ENCODE results near the gene TDRD12.
"Not testable (repeated sequence)": the region's sequence is repeated elsewhere in the genome, so short reads cannot be mapped to it uniquely, and the experiment has no call there.

Gene TDRD12

DNA sequence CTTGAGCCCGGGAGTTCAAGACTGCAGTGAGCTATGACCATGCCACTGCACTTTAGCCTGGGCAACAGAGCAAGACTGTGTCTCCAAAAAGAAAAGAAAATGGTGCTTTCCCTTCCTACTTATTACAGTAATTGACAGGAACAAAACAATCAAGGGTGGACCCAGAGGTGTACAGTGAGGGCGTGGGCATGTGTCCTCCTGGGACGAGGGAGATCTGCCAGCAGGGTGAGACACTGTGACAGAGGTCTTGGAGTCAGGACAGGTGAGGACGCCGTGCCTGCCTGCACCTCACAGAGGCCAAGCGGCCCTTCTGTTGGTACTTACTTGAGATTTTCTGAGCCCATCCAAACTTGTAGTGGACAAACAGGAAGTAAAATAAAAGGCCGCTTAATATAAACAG, 113.3 kb downstream of the TDRD12 start:
- not testable (repeated sequence) for DNase-seq

DNA sequence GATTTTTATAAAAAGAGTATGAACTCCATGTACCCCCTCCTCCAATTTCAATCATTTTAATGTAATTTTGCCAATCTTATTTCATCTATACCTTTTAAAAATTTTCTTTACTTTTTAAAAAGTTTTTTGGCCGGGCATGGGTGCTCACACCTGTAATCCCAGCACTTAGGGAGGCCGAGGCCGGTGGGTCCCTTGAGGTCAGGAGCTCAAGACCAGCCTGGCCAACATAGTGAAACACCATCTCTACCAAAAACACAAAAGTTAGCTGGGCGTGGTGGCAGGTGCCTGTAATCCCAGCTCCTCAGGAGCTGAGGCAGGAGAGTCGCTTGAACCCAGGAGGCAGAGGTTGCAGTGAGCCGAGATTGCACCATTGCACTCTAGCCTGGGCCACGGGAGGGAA, 113.8 kb downstream of the TDRD12 start:
- DNase-seq, result not testable (repeated sequence)

DNA sequence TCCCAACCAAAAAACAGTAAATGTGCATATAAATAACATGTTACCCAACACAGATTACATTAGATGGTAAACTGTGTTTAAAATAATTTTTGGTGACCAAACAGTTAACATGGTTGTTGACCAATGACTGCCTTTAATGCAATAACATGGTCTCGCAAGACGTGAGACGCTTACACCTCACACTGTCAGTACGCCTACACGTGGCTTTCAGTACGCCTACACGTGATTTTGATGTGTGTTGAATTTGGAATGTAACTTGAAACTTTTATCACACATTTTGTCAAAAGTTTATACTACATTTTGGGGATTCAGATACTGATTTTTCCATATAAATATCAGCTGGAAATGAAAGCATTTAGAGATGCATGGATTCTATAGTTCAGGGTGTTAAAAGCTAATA, 118.0 kb downstream of the TDRD12 start:
- DNase-seq, result no peak

DNA sequence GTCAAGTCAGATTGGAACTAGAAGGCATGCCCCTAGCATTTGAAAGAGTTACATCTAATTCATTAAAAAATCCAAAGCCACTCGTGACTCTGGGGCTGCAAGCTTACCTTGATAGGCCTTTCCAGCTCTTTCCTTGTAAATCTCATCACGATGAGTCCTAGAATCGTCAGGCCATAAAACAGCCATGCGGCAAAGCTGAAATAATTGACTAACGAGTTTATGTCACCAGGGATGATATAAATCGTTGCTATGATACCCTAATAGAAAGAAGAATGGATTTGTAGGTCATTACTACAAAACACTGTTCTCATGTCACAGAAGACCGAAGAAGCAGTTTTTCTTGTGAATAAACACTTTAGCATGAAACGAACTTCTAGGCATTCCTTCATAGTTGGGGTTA, 122.5 kb downstream of the TDRD12 start:
- no peak for DNase-seq

GRCh38 chr19:32843716-32844245, 124.2 kb downstream of the TDRD12 start:
- DNase-seq, result no peak

DNA sequence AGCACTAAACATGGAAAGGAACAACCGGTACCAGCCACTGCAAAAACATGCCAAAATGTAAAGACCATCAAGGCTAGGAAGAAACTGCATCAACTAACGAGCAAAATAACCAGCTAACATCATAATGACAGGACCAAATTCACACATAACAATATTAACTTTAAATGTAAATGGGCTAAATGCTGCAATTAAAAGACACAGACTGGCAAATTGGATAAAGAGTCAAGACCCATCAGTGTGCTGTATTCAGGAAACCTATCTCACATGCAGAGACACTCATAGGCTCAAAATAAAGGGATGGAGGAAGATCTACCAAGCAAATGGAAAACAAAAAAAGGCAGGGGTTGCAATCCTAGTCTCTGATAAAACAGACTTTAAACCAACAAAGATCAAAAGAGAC, 128.5 kb downstream of the TDRD12 start:
- DNase-seq, result not testable (repeated sequence)

DNA sequence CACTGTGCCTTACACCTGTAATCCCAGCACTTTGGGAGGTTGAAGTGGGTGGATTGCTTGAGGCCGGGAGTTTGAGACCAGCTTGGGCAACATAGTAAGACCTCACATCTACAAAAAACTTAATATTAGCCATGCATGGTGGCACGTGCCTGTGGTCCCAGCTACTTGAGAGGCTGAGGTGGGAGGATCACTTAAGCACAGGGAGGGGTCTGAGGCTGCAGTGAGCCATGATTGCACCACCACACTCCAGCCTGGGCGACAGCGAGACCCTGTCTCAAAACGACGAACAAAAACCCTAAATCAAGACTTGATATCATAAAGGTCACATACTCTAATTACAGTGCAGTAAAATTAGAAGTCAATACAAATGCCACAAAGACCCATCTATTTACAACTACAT, 132.6 kb downstream of the TDRD12 start:
- DNase-seq, result no peak

DNA sequence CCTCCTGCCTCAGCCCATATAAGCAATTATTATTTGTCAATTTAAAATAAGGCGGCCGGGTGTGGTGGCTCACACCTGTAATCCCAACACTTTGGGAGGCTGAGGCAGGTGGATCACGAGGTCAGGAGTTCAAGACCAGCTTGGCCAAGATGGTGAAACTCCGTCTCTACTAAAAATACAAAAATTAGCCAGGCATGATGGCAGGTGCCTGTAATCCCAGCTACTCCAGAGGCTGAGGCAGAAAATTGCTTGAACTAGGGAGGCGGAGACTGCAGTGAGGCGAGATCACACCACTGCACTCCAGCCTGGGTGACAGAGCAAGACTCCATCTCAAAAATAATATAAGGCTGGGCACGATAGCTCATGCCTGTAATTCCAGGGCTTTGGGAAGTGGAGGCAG, 137.3 kb downstream of the TDRD12 start:
- not testable (repeated sequence) for DNase-seq

- DNase-seq, result no peak
Observed at GRCh38 chr19:32857584-32857983, 138.0 kb downstream of the TDRD12 start.

- no peak for DNase-seq
Observed at GRCh38 chr19:32858155-32858554, 138.6 kb downstream of the TDRD12 start.

GRCh38 chr19:32858559-32858958, 139.0 kb downstream of the TDRD12 start:
- DNase-seq, result no peak

DNA sequence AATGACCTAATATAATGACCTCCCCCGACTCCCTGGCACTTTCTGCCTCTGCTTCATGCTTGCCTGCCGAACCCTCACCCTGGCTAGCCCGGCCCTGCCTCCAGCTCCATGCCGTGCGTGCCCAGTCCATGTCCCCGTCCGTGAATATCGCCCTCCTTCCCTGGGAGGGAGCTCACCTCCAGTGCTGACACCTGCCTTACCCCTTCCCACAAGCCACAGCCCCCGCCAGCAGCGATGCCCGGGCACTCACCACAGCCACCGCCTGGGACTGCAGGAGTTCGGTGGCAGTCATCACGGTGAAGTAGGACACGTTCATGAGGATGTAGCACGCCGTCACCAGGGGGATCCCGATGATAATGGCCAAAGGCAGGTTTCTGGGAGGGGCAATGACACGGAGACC, 140.0 kb downstream of the TDRD12 start:
- no peak for DNase-seq

DNA sequence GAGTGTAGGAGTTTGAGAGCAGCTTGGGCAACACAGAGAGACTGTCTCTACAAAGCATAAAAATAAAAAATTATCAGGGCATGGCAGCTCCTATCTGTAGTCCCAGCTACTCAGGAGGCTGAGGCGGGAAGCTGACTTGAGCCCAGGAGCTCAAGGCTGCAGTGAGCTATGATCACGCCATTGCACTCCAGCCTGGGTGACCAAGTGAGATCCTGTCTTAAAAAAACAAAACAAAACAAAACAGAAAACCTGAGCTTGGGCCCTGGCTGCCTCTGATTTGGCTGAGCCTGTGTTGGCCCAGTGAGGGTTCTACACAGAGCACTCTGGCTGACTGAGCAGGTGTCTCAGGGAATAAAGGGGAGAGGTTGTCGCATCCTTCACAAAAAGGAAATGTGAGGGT, 142.0 kb downstream of the TDRD12 start:
- no peak for DNase-seq

- DNase-seq, result no peak
Observed at GRCh38 chr19:32862173-32862572, 142.6 kb downstream of the TDRD12 start.

GRCh38 chr19:32862741-32863140, 143.2 kb downstream of the TDRD12 start:
- DNase-seq, result no peak

DNA sequence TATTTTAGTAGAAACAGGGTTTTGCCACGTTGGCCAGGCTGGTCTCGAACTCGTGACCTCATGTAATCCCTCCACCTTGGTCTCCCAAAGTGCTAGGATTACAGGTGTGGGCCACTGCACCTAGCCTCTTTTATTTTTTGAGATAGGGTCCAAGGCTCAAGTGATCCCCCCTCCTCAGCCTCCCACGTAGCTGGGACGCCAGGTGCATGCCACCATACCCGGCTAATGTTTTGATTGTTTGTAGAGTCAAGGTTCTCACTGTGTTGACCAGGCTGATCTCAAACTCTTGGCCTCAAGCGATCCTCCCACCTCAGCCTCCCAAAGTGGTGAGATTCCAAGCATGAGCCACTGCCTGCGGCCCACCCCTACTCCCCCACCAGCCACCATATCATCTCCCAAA, 143.7 kb downstream of the TDRD12 start:
- DNase-seq, result no peak

DNA sequence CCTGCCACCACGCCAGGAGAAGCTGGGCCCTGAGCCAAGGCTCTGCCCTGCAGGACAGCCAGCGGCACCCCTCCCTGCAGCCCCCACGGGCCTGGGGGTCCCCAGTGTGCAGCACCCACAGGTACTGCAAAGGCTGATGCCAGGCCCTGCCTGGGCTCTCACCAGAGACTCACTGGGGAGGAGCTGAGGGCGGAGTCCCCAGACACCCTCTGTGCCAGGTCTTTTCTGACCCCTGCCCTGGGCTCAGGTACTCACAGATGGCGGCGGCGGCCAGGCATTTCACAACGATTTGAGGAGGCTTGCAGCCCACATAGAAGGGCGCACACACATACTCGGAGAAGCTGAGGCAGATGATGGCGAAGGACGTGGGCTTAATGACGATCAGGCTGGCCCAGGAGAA, 144.3 kb downstream of the TDRD12 start:
- no peak for DNase-seq

GRCh38 chr19:32864318-32865007, 144.9 kb downstream of the TDRD12 start:
- DNase-seq, result no peak

- DNase-seq, result no peak
Observed at GRCh38 chr19:32865326-32865725, 145.8 kb downstream of the TDRD12 start.

DNA sequence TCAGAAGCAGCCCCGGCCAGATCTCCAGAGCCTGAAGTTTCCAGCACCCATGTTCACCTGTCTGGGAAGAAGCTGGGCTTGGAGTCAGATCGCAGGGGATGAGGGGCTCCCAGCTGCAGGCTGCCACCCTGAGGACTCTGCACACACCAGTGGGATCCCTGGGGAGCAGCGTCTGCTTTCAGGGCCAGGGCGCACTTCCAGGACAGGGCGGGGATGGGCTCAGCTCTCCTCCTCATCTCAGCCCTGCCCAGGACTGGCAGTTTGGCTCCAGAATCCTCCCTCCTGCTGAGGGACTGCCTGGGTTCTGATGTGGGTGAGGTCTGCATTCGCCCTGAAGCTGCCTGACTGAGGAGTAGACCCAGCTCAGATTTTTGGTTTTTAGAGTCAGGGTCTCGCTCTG, 146.5 kb downstream of the TDRD12 start:
- no peak for DNase-seq

GRCh38 chr19:32866564-32867265, 147.1 kb downstream of the TDRD12 start:
- no peak for DNase-seq

DNA sequence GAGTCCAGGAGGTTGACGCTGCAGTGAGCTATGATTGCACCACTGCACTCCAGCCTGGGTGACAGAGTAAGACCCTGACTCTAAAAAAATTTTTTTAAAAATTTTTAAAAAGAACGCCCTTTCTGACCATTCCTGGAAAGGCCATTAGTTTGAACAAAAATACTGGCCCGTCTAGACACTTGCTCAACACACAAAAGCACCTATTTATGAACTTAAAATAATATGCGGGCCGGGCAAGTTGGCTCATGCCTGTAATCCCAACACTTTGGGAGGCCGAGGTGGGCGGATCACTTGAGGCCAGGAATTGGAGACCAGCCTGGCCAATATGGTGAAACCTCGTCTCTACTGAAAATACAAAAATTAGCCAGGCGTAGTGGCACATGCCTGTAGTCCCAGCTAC, 147.9 kb downstream of the TDRD12 start:
- DNase-seq, result not testable (repeated sequence)

- DNase-seq, result no peak
Observed at GRCh38 chr19:32868206-32868950, 148.8 kb downstream of the TDRD12 start.

Data from CD4-positive, alpha-beta T cell treated with Interleukin-1 beta for 1 hour (primary cell).